GM23248 (cell line): ENCODE measurements around the gene MAGEF1.

ENCODE experiments used
- EZH2 ChIP-seq: fragments of 200-600 bp; sonication (generic); IDR thresholded peaks from 2 replicates; pipeline ENCODE4 v1.6.1; 2018; ENCODE audit warnings: antibody characterized with exemption, mild to moderate bottlenecking; ENCODE audit not compliant: insufficient read depth, poor library complexity, severe bottlenecking
- EZH2phosphoT487 ChIP-seq: fragments of 200-600 bp; sonication (generic); IDR thresholded peaks from 2 replicates; pipeline ENCODE4 v1.6.1; 2018; ENCODE audit warnings: antibody characterized with exemption, moderate library complexity, mild to moderate bottlenecking, low read depth; ENCODE audit not compliant: insufficient read depth

GRCh38 chr3:184749168-184749744, 37.4 kb upstream of the MAGEF1 start:
- TF ChIP-seq EZH2phosphoT487 (no peak), EZH2 (no peak)
